Liver (tissue), 9 donors: ENCODE results near the gene CMTM7. TPM values are rescaled to one million over a fixed set of nuclear protein-coding genes. Genes with fewer than 3 reads are reported as not detected.

Source experiments
- DNase-seq: peaks from one replicate; pipeline ENCODE4 v3.0.0-alpha.2; 2017; ENCODE audit warnings: low spot score
- H3K27ac ChIP-seq, 2 donors: one replicate each; pipeline ENCODE4 v1.7.0; 2013; ENCODE audit warnings: inconsistent platforms in 2 of 2, low read length in 2 of 2, control low read depth in 1 of 2, low read depth in 1 of 2, mild to moderate bottlenecking in 1 of 2
- H3K27me3 ChIP-seq, 4 donors: one replicate each; pipeline versions ENCODE4 v1.6.1 to v1.7.0; 2013; ENCODE audit warnings: low read length in 3 of 4, inconsistent platforms in 1 of 4, mild to moderate bottlenecking in 1 of 4, moderate library complexity in 1 of 4; ENCODE audit not compliant: control insufficient read depth in 4 of 4, insufficient read depth in 4 of 4
- H3K36me3 ChIP-seq, 4 donors: one replicate each; pipeline versions ENCODE4 v1.6.1 to v1.7.0; 2013; ENCODE audit warnings: low read length in 3 of 4, mild to moderate bottlenecking in 3 of 4, low read depth in 1 of 4, moderate library complexity in 1 of 4; ENCODE audit not compliant: control insufficient read depth in 4 of 4, insufficient read depth in 3 of 4
- H3K4me1 ChIP-seq, 4 donors: one replicate each; pipeline versions ENCODE4 v1.6.1 to v1.7.0; 2013; ENCODE audit warnings: low read length in 3 of 4, mild to moderate bottlenecking in 3 of 4, moderate library complexity in 1 of 4; ENCODE audit not compliant: control insufficient read depth in 4 of 4, insufficient read depth in 4 of 4
- H3K4me3 ChIP-seq, 3 donors: one replicate each; pipeline versions ENCODE4 v1.6.1 to v1.7.0; 2013; ENCODE audit warnings: low read length in 3 of 3, control low read depth in 1 of 3, low read depth in 1 of 3, mild to moderate bottlenecking in 1 of 3
- H3K9ac ChIP-seq, 2 donors: one replicate each; pipeline ENCODE4 v1.7.0; 2013; ENCODE audit warnings: low read length in 2 of 2, mild to moderate bottlenecking in 2 of 2, moderate library complexity in 2 of 2, control low read depth in 1 of 2, low read depth in 1 of 2
- H3K9me3 ChIP-seq, 4 donors: one replicate each; pipeline versions ENCODE4 v1.6.1 to v1.7.0; 2013; ENCODE audit warnings: low read length in 3 of 4; ENCODE audit not compliant: control insufficient read depth in 4 of 4
- ATF3 ChIP-seq: IDR thresholded peaks from 2 replicates; pipeline ENCODE4 v1.6.1; 2016; ENCODE audit warnings: antibody characterized with exemption
- EGR1 ChIP-seq, 2 donors: IDR thresholded peaks; 2 replicates each; pipeline ENCODE4 v1.6.1; 2016 to 2018; ENCODE audit warnings: antibody characterized with exemption in 2 of 2, low read depth in 2 of 2
- FOXA1 ChIP-seq: IDR thresholded peaks from 2 replicates; pipeline ENCODE4 v1.6.1; 2016; ENCODE audit warnings: antibody characterized with exemption
- FOXA2 ChIP-seq: IDR thresholded peaks from 2 replicates; pipeline ENCODE4 v1.6.1; 2016; ENCODE audit warnings: antibody characterized with exemption
- GABPA ChIP-seq, 2 donors: IDR thresholded peaks in 1 of 2; conservative IDR thresholded peaks in 1 of 2; 2 replicates each; pipeline ENCODE4 v1.6.1; 2016; ENCODE audit warnings: antibody characterized with exemption in 2 of 2, mild to moderate bottlenecking in 1 of 2, moderate library complexity in 1 of 2
- HNF4A ChIP-seq, 2 donors: conservative IDR thresholded peaks; 2 replicates each; pipeline ENCODE4 v1.6.1; 2016; ENCODE audit warnings: antibody characterized with exemption in 2 of 2, mild to moderate bottlenecking in 2 of 2
- HNF4G ChIP-seq: IDR thresholded peaks from 2 replicates; pipeline ENCODE4 v1.6.1; 2016; ENCODE audit warnings: antibody characterized with exemption
- JUND ChIP-seq, 2 donors: IDR thresholded peaks; 2 replicates each; pipeline ENCODE4 v1.6.1; 2016; ENCODE audit warnings: antibody characterized with exemption in 2 of 2
- MAX ChIP-seq: IDR thresholded peaks from 2 replicates; pipeline ENCODE4 v1.6.1; 2016; ENCODE audit warnings: antibody characterized with exemption
- NR2F2 ChIP-seq: IDR thresholded peaks from 2 replicates; pipeline ENCODE4 v1.6.1; 2016; ENCODE audit warnings: antibody characterized with exemption
- RAD21 ChIP-seq, 2 donors: IDR thresholded peaks; 2 replicates each; pipeline ENCODE4 v1.6.1; 2016; ENCODE audit warnings: antibody characterized with exemption in 2 of 2, mild to moderate bottlenecking in 2 of 2
- RXRA ChIP-seq, 2 donors: IDR thresholded peaks; 2 replicates each; pipeline ENCODE4 v1.6.1; 2017 to 2018; ENCODE audit warnings: antibody characterized with exemption in 2 of 2, mild to moderate bottlenecking in 1 of 2
- SP1 ChIP-seq: IDR thresholded peaks from 2 replicates; pipeline ENCODE4 v1.6.1; 2018; ENCODE audit warnings: antibody characterized with exemption, mild to moderate bottlenecking
- TAF1 ChIP-seq: conservative IDR thresholded peaks from 2 replicates; pipeline ENCODE4 v1.6.1; 2016; ENCODE audit warnings: antibody characterized with exemption, mild to moderate bottlenecking
- YY1 ChIP-seq: IDR thresholded peaks from 2 replicates; pipeline ENCODE4 v1.6.1; 2016; ENCODE audit warnings: antibody characterized with exemption, mild to moderate bottlenecking
- WGBS: extraction: QIAGEN DNeasy Blood & Tissue Kit; methylation state at CpG from one replicate; pipeline ENCODE4 v1.1.7; 2013; 5-methylcytosine and 5-hydroxymethylcytosine counted together
- polyA plus RNA-seq, 2 donors: library from polyadenylated mRNA; stranded (reverse) in 1 of 2; unstranded in 1 of 2; fragments of 200-250 nt in 1 of 2; fragments of >200 nt in 1 of 2; fragmentation: Nextera tagmentation in 1 of 2; extraction: Ambion mirVana in 1 of 2; gene quantifications; one replicate each; pipeline versions ENCODE4 v1.2.1 to v1.2.3, GENCODE V29; 2013 to 2015
- total RNA-seq, 2 donors: library from RNA; depleted of rRNA; stranded (reverse); fragments of >200 nt; gene quantifications; one replicate each; pipeline ENCODE4 v1.2.3, GENCODE V29; 2014
- TF ChIP-seq, protein P1 (sequence below): fragments of 150-350 bp; IDR thresholded peaks from 2 replicates; pipeline ENCODE4 v1.5.1; 2017; ENCODE audit warnings: improper control_type of control experiment, low read depth, low read length; ENCODE audit not compliant: missing input control
- TF ChIP-seq, protein P2 (sequence below): IDR thresholded peaks from 2 replicates; pipeline ENCODE4 v1.6.1; 2016; ENCODE audit warnings: antibody characterized with exemption, mild to moderate bottlenecking
- TF ChIP-seq, protein P3 (sequence below): IDR thresholded peaks from 2 replicates; pipeline ENCODE4 v1.6.1; 2016; ENCODE audit warnings: antibody characterized with exemption
- donor health status: healthy.
- donor health status: healthy.
- donor health status: healthy.
- donor health status: healthy.
- donor health status: healthy.

The CMTM7 gene
- total and polyA plus RNA-seq, 4 donors: 3.6 to 20.3 (median 4.1) TPM

GRCh38 chr3:32470362-32470761, 78.7 kb downstream of the CMTM7 start:
- no peak overlapping the region for H3K27ac ChIP-seq
- peaks cover 2 to 26% (median 13%) of the 10 kb centered on the region in 4 donors for H3K4me1 ChIP-seq
- WGBS: 93% methylated on average over 5 of the region's 5 CpGs

More at GRCh38 chr3:32470362-32470761, 78.7 kb downstream of the CMTM7 start:
- Histone ChIP-seq H3K27me3 (no peaks in the 10 kb centered on the region), H3K9me3 (no peaks in the 10 kb centered on the region), H3K36me3 (peaks cover 0 to 5% (median 3%) of the 10 kb centered on the region in 4 donors), H3K4me3 (no peak overlapping the region), H3K9ac (no peak overlapping the region)
- TF ChIP-seq NR2F2: no peak
- TF ChIP-seq GABPA (IDR thresholded peaks at IDR 0.05 in 1 of 2, conservative IDR thresholded peaks at IDR 0.05 in 1 of 2): no peak
- no peak for TF ChIP-seq RAD21 (IDR thresholded peaks at IDR 0.05)
- TF ChIP-seq, protein P1, sequence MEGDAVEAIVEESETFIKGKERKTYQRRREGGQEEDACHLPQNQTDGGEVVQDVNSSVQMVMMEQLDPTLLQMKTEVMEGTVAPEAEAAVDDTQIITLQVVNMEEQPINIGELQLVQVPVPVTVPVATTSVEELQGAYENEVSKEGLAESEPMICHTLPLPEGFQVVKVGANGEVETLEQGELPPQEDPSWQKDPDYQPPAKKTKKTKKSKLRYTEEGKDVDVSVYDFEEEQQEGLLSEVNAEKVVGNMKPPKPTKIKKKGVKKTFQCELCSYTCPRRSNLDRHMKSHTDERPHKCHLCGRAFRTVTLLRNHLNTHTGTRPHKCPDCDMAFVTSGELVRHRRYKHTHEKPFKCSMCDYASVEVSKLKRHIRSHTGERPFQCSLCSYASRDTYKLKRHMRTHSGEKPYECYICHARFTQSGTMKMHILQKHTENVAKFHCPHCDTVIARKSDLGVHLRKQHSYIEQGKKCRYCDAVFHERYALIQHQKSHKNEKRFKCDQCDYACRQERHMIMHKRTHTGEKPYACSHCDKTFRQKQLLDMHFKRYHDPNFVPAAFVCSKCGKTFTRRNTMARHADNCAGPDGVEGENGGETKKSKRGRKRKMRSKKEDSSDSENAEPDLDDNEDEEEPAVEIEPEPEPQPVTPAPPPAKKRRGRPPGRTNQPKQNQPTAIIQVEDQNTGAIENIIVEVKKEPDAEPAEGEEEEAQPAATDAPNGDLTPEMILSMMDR: no peak
- no peak for TF ChIP-seq RXRA (IDR thresholded peaks at IDR 0.05)
- TF ChIP-seq SP1: no peak
- TF ChIP-seq FOXA1: no peak
- no peak for TF ChIP-seq JUND (IDR thresholded peaks at IDR 0.05)
- TF ChIP-seq ATF3: no peak
- TF ChIP-seq, protein P2, sequence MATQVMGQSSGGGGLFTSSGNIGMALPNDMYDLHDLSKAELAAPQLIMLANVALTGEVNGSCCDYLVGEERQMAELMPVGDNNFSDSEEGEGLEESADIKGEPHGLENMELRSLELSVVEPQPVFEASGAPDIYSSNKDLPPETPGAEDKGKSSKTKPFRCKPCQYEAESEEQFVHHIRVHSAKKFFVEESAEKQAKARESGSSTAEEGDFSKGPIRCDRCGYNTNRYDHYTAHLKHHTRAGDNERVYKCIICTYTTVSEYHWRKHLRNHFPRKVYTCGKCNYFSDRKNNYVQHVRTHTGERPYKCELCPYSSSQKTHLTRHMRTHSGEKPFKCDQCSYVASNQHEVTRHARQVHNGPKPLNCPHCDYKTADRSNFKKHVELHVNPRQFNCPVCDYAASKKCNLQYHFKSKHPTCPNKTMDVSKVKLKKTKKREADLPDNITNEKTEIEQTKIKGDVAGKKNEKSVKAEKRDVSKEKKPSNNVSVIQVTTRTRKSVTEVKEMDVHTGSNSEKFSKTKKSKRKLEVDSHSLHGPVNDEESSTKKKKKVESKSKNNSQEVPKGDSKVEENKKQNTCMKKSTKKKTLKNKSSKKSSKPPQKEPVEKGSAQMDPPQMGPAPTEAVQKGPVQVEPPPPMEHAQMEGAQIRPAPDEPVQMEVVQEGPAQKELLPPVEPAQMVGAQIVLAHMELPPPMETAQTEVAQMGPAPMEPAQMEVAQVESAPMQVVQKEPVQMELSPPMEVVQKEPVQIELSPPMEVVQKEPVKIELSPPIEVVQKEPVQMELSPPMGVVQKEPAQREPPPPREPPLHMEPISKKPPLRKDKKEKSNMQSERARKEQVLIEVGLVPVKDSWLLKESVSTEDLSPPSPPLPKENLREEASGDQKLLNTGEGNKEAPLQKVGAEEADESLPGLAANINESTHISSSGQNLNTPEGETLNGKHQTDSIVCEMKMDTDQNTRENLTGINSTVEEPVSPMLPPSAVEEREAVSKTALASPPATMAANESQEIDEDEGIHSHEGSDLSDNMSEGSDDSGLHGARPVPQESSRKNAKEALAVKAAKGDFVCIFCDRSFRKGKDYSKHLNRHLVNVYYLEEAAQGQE: no peak
- TF ChIP-seq FOXA2: no peak
- no peak for TF ChIP-seq HNF4G
- TF ChIP-seq HNF4A (conservative IDR thresholded peaks at IDR 0.05): no peak
- no peak for TF ChIP-seq EGR1 (IDR thresholded peaks at IDR 0.05; ENCODE audit: low read depth in 2 of 2)
- no peak for TF ChIP-seq TAF1
- TF ChIP-seq MAX: no peak
- TF ChIP-seq, protein P3, sequence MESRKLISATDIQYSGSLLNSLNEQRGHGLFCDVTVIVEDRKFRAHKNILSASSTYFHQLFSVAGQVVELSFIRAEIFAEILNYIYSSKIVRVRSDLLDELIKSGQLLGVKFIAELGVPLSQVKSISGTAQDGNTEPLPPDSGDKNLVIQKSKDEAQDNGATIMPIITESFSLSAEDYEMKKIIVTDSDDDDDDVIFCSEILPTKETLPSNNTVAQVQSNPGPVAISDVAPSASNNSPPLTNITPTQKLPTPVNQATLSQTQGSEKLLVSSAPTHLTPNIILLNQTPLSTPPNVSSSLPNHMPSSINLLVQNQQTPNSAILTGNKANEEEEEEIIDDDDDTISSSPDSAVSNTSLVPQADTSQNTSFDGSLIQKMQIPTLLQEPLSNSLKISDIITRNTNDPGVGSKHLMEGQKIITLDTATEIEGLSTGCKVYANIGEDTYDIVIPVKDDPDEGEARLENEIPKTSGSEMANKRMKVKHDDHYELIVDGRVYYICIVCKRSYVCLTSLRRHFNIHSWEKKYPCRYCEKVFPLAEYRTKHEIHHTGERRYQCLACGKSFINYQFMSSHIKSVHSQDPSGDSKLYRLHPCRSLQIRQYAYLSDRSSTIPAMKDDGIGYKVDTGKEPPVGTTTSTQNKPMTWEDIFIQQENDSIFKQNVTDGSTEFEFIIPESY: no peak
- TF ChIP-seq YY1: no peak
- DNase-seq: no peak
